Activated CD8-positive, alpha-beta memory T cell treated with anti-CD3 and anti-CD28 coated beads for 1 hour (primary cell): ENCODE results near the gene BBX.
"Not testable (repeated sequence)": the region's sequence is repeated elsewhere in the genome, so short reads cannot be mapped to it uniquely, and the experiment has no call there.

Source experiments
- DNase-seq, 2 donors: peaks; one replicate each; pipeline ENCODE4 v3.0.0-alpha.2; 2020; ENCODE audit warnings: low read depth in 1 of 2; ENCODE audit errors: extremely low read depth in 1 of 2

BBX gene

GRCh38 chr3:107676469-107677309 is 153.9 kb downstream of the BBX start:
- no peak for DNase-seq

- DNase-seq: no peak
These were observed 157.2 kb downstream of the BBX start for GRCh38 chr3:107679921-107680320.

GRCh38 chr3:107680698-107681097 is 157.9 kb downstream of the BBX start:
- DNase-seq: no peak

GRCh38 chr3:107681396-107681795 is 158.6 kb downstream of the BBX start:
- DNase-seq: no peak

GRCh38 chr3:107682580-107682979 is 159.8 kb downstream of the BBX start:
- DNase-seq: no peak

- no peak for DNase-seq
These were observed 160.7 kb downstream of the BBX start for GRCh38 chr3:107683447-107683846.

GRCh38 chr3:107684431-107684925 is 161.7 kb downstream of the BBX start:
- no peak for DNase-seq

GRCh38 chr3:107685383-107685782 is 162.6 kb downstream of the BBX start:
- DNase-seq: no peak

GRCh38 chr3:107687056-107687581 is 164.4 kb downstream of the BBX start:
- DNase-seq: no peak

GRCh38 chr3:107689355-107689754 is 166.6 kb downstream of the BBX start:
- DNase-seq: no peak

GRCh38 chr3:107690522-107691138 is 167.9 kb downstream of the BBX start:
- DNase-seq: no peak

- not testable (repeated sequence) for DNase-seq
These were observed 169.2 kb downstream of the BBX start for GRCh38 chr3:107691984-107692383.

- DNase-seq: not testable (repeated sequence)
These were observed 174.6 kb downstream of the BBX start for GRCh38 chr3:107697348-107697747.

- not testable (repeated sequence) for DNase-seq
These were observed 175.1 kb downstream of the BBX start for GRCh38 chr3:107697855-107698254.

- DNase-seq: no peak
These were observed 176.9 kb downstream of the BBX start for GRCh38 chr3:107699682-107700081.

GRCh38 chr3:107701299-107701698 is 178.5 kb downstream of the BBX start:
- no peak for DNase-seq

- no peak for DNase-seq
These were observed 181.7 kb downstream of the BBX start for GRCh38 chr3:107704477-107704876.

GRCh38 chr3:107705046-107705445 is 182.3 kb downstream of the BBX start:
- no peak for DNase-seq

GRCh38 chr3:107710851-107711250 is 188.1 kb downstream of the BBX start:
- DNase-seq: no peak

- DNase-seq: no peak
These were observed 194.0 kb downstream of the BBX start for GRCh38 chr3:107716734-107717133.

- DNase-seq: no peak
These were observed 195.8 kb downstream of the BBX start for GRCh38 chr3:107718547-107718946.

- DNase-seq: no peak
These were observed 204.3 kb downstream of the BBX start for GRCh38 chr3:107727102-107727501.
